Activated CD4-positive, alpha-beta T cell treated with anti-CD3 and anti-CD28 coated beads, Interleukin-2, amount 10 ng/mL, durations not matched to agents 7 days and 5 days (primary cell): Measurements from ENCODE around the gene NUPR1. TPM values are rescaled to one million over a fixed set of nuclear protein-coding genes. Genes with fewer than 3 reads are reported as not detected.
"Not testable (repeated sequence)": the region's sequence is repeated elsewhere in the genome, so short reads cannot be mapped to it uniquely, and the experiment has no call there.

Experiments
- CTCF ChIA-PET: fragments of 350-600 bp; sonication (Branson Sonifier 250); formaldehyde crosslinking; loops from one replicate; lab custom pipeline; 2021; ENCODE audit warnings: antibody characterized with exemption; lab: Charles Lee
- POLR2A ChIA-PET: fragments of 350-600 bp; sonication (Branson Sonifier 250); formaldehyde crosslinking; loops from one replicate; lab custom pipeline; 2021; ENCODE audit warnings: antibody characterized with exemption; lab: Charles Lee
- DNase-seq: peaks from one replicate; pipeline ENCODE4 v3.0.0-alpha.2; 2020
- H3K27ac Mint-ChIP-seq: one replicate; pipeline ENCODE4 v1.8.0; 2021; ENCODE audit warnings: mild to moderate bottlenecking, moderate library complexity, mixed read lengths
- H3K27me3 Mint-ChIP-seq: one replicate; pipeline ENCODE4 v1.8.0; 2021; ENCODE audit warnings: mixed read lengths
- H3K36me3 Mint-ChIP-seq: one replicate; pipeline ENCODE4 v1.8.0; 2021; ENCODE audit warnings: low read depth, mixed read lengths
- H3K4me1 Mint-ChIP-seq: one replicate; pipeline ENCODE4 v1.8.0; 2021; ENCODE audit warnings: mixed read lengths
- H3K4me3 Mint-ChIP-seq: one replicate; pipeline ENCODE4 v1.8.0; 2021; ENCODE audit warnings: mild to moderate bottlenecking, moderate library complexity, mixed read lengths
- H3K9me3 Mint-ChIP-seq: one replicate; pipeline ENCODE4 v1.8.0; 2021; ENCODE audit warnings: mixed read lengths
- total RNA-seq, 2 experiments: library from RNA; stranded (reverse); gene quantifications; one replicate each; pipeline ENCODE4 v1.2.3, GENCODE V29; 2021

Gene NUPR1
- total RNA-seq, 2 experiments from 2014 or later = not detected

GRCh38 chr16:28529124-28529523 lies 9.7 kb downstream of the NUPR1 start:
- ChIA-PET CTCF (no interaction called here), POLR2A (no interaction called here)
- DNase-seq = no peak
- H3K36me3 Mint-ChIP-seq = no peaks in the 10 kb centered on the region
- H3K4me3 Mint-ChIP-seq = no peak overlapping the region
- no peaks in the 10 kb centered on the region for H3K9me3 Mint-ChIP-seq
- H3K27ac Mint-ChIP-seq = no peak overlapping the region
- no peaks in the 10 kb centered on the region for H3K27me3 Mint-ChIP-seq
- peaks cover 9% of the 10 kb centered on the region for H3K4me1 Mint-ChIP-seq

- Mint-ChIP-seq H3K4me3 (no peak overlapping the region), H3K4me1 (peaks cover 7% of the 10 kb centered on the region), H3K27me3 (no peaks in the 10 kb centered on the region), H3K36me3 (no peaks in the 10 kb centered on the region), H3K27ac (no peak overlapping the region), H3K9me3 (no peaks in the 10 kb centered on the region)
- no peak for DNase-seq
- POLR2A ChIA-PET = no interaction called here
- CTCF ChIA-PET = no interaction called here
Observed at GRCh38 chr16:28528463-28528867, 10.3 kb downstream of the NUPR1 start.

GRCh38 chr16:28527985-28528384 lies 10.8 kb downstream of the NUPR1 start:
- H3K36me3 Mint-ChIP-seq = no peaks in the 10 kb centered on the region
- no peaks in the 10 kb centered on the region for H3K27me3 Mint-ChIP-seq
- POLR2A ChIA-PET = no interaction called here
- no peak for DNase-seq
- H3K27ac Mint-ChIP-seq = no peak overlapping the region
- no peak overlapping the region for H3K4me3 Mint-ChIP-seq
- H3K9me3 Mint-ChIP-seq = no peaks in the 10 kb centered on the region
- H3K4me1 Mint-ChIP-seq = peaks cover 6% of the 10 kb centered on the region
- CTCF ChIA-PET = interaction anchor here (0.6 kb wide), 1 partner anchor 276 kb away, joined by 3 read pairs; no protein-coding TSS in a partner anchor

GRCh38 chr16:28527100-28527785 lies 11.5 kb downstream of the NUPR1 start:
- POLR2A ChIA-PET, H3K27me3 Mint-ChIP-seq, H3K27ac Mint-ChIP-seq, H3K4me1 Mint-ChIP-seq, H3K4me3 Mint-ChIP-seq, H3K36me3 Mint-ChIP-seq, H3K9me3 Mint-ChIP-seq, DNase-seq: not testable (repeated sequence)
- CTCF ChIA-PET = interaction anchor here (0.6 kb wide), 1 partner anchor 276 kb away, joined by 3 read pairs; no protein-coding TSS in a partner anchor

- H3K9me3 Mint-ChIP-seq = no peaks in the 10 kb centered on the region
- CTCF ChIA-PET = interaction anchor here (0.8 to 0.9 kb wide), 2 partner anchors 9 to 68 kb away, joined by 3 to 4 read pairs; no protein-coding TSS in a partner anchor
- no peak overlapping the region for H3K27ac Mint-ChIP-seq
- no peak overlapping the region for H3K4me3 Mint-ChIP-seq
- H3K4me1 Mint-ChIP-seq = peaks cover 4% of the 10 kb centered on the region
- no peaks in the 10 kb centered on the region for H3K27me3 Mint-ChIP-seq
- no peaks in the 10 kb centered on the region for H3K36me3 Mint-ChIP-seq
- POLR2A ChIA-PET = interaction anchor here (1.2 kb wide), 1 partner anchor 38 kb away, joined by 3 read pairs; no protein-coding TSS in a partner anchor
- DNase-seq = no peak
Observed at GRCh38 chr16:28526201-28527099, 12.3 kb downstream of the NUPR1 start.

- Mint-ChIP-seq H3K9me3 (no peaks in the 10 kb centered on the region), H3K4me1 (peaks cover 4% of the 10 kb centered on the region), H3K36me3 (no peaks in the 10 kb centered on the region), H3K27me3 (no peaks in the 10 kb centered on the region), H3K4me3 (no peak overlapping the region), H3K27ac (no peak overlapping the region)
- ChIA-PET POLR2A (interaction anchor here (1.2 kb wide), 1 partner anchor 37 kb away, joined by 3 read pairs; no protein-coding TSS in a partner anchor), CTCF (interaction anchor here (0.6 to 1.4 kb wide), 2 partner anchors 8 to 31 kb away, joined by 3 read pairs; no protein-coding TSS in a partner anchor)
- no peak for DNase-seq
Observed at GRCh38 chr16:28524681-28525171, 14.0 kb downstream of the NUPR1 start.

GRCh38 chr16:28522792-28523191 lies 16.0 kb downstream of the NUPR1 start:
- Mint-ChIP-seq H3K4me1 (peaks cover 4% of the 10 kb centered on the region), H3K4me3 (no peak overlapping the region), H3K27ac (no peak overlapping the region), H3K9me3 (no peaks in the 10 kb centered on the region), H3K36me3 (no peaks in the 10 kb centered on the region), H3K27me3 (no peaks in the 10 kb centered on the region)
- POLR2A ChIA-PET = no interaction called here
- no peak for DNase-seq
- CTCF ChIA-PET = no interaction called here

GRCh38 chr16:28521436-28521835 lies 17.3 kb downstream of the NUPR1 start:
- CTCF ChIA-PET = no interaction called here
- POLR2A ChIA-PET = no interaction called here
- H3K36me3 Mint-ChIP-seq = no peaks in the 10 kb centered on the region

GRCh38 chr16:28520672-28521071 lies 18.1 kb downstream of the NUPR1 start:
- Mint-ChIP-seq H3K36me3 (no peaks in the 10 kb centered on the region), H3K4me3 (no peak overlapping the region), H3K4me1 (peaks cover 4% of the 10 kb centered on the region), H3K27ac (no peak overlapping the region), H3K27me3 (no peaks in the 10 kb centered on the region), H3K9me3 (no peaks in the 10 kb centered on the region)
- ChIA-PET POLR2A (no interaction called here), CTCF (interaction anchor here (1.2 kb wide), 1 partner anchor 29 kb away, joined by 3 read pairs; the partner anchor contains the start of gene CLN3)
- no peak for DNase-seq

More at GRCh38 chr16:28521436-28521835, 17.3 kb downstream of the NUPR1 start:
- DNase-seq = no peak
- Mint-ChIP-seq H3K27me3 (no peaks in the 10 kb centered on the region), H3K9me3 (no peaks in the 10 kb centered on the region), H3K27ac (no peak overlapping the region), H3K4me3 (no peak overlapping the region), H3K4me1 (peaks cover 4% of the 10 kb centered on the region)

- ChIA-PET POLR2A (no interaction called here), CTCF (no interaction called here)
- Mint-ChIP-seq H3K4me3 (no peak overlapping the region), H3K36me3 (no peaks in the 10 kb centered on the region), H3K9me3 (no peaks in the 10 kb centered on the region), H3K4me1 (peaks cover 12% of the 10 kb centered on the region), H3K27ac (no peak overlapping the region), H3K27me3 (peaks cover 2% of the 10 kb centered on the region)
- no peak for DNase-seq
Observed at GRCh38 chr16:28514246-28514645, 24.5 kb downstream of the NUPR1 start.

- no peak for DNase-seq
- Mint-ChIP-seq H3K36me3 (no peaks in the 10 kb centered on the region), H3K9me3 (no peaks in the 10 kb centered on the region), H3K27me3 (peaks cover 2% of the 10 kb centered on the region), H3K4me1 (peaks cover 12% of the 10 kb centered on the region), H3K4me3 (no peak overlapping the region), H3K27ac (no peak overlapping the region)
- ChIA-PET CTCF (no interaction called here), POLR2A (no interaction called here)
Observed at GRCh38 chr16:28513484-28514181, 25.1 kb downstream of the NUPR1 start.
